ENCODE data around the gene SPOCK2. TPM values are rescaled to one million over a fixed set of nuclear protein-coding genes. Genes with fewer than 3 reads are reported as not detected.
"Not testable (repeated sequence)": the region's sequence is repeated elsewhere in the genome, so short reads cannot be mapped to it uniquely, and the experiment has no call there.

Gene SPOCK2
- polyA plus RNA-seq, 3 donors from 2014 or later = 58.8 to 86.0 (median 69.0) TPM

GRCh38 chr10:72041491-72041890 lies 46.9 kb downstream of the SPOCK2 start:
- Mint-ChIP-seq H3K27me3 (ENCODE audit: low read depth in 3 of 3) (peaks cover 0 to 3% (median 2%) of the 10 kb centered on the region in 3 donors), H3K36me3 (no peaks in the 10 kb centered on the region), H3K9me3 (no peaks in the 10 kb centered on the region), H3K27ac (no peak overlapping the region), H3K4me1 (no peaks in the 10 kb centered on the region), H3K4me3 (no peak overlapping the region)
- DNase-seq = no peak

GRCh38 chr10:72039377-72039776 lies 49.0 kb downstream of the SPOCK2 start:
- Mint-ChIP-seq H3K27me3 (ENCODE audit: low read depth in 3 of 3) (peaks cover 0 to 2% (median 2%) of the 10 kb centered on the region in 3 donors), H3K36me3 (no peaks in the 10 kb centered on the region), H3K9me3 (no peaks in the 10 kb centered on the region), H3K4me1 (no peaks in the 10 kb centered on the region), H3K27ac (no peak overlapping the region), H3K4me3 (no peak overlapping the region)
- DNase-seq = no peak

DNA sequence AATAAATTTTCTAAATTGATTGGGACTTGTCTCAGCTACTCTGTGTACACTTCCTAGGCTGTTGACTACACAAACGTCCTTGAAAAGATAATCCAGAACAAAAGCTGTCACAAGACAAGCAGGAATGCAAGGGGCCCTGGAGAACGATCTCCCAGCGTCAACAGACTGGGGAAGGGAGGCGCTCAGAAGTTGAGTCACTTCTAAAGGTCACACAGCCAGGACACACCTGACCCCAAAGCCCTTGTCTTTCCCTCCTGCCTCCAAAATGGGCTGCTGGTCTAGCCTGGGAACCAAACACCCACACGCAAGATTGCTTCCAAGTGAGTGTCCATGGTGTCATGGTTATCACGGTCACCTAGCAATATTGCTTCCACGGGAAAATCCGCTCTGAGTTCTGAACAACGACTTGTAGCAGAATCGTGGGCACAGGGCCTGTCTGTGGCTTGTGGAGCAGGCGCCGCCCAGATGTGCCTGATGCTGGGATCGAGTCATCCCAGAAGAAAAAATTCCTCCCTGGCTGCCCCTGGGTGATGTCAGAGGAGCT lies 49.8 kb downstream of the SPOCK2 start:
- DNase-seq = no peak
- Mint-ChIP-seq H3K4me1 (no peaks in the 10 kb centered on the region), H3K27me3 (ENCODE audit: low read depth in 3 of 3) (peaks cover 0 to 2% (median 2%) of the 10 kb centered on the region in 3 donors), H3K9me3 (no peaks in the 10 kb centered on the region), H3K36me3 (no peaks in the 10 kb centered on the region), H3K4me3 (no peak overlapping the region), H3K27ac (no peak overlapping the region)

DNA sequence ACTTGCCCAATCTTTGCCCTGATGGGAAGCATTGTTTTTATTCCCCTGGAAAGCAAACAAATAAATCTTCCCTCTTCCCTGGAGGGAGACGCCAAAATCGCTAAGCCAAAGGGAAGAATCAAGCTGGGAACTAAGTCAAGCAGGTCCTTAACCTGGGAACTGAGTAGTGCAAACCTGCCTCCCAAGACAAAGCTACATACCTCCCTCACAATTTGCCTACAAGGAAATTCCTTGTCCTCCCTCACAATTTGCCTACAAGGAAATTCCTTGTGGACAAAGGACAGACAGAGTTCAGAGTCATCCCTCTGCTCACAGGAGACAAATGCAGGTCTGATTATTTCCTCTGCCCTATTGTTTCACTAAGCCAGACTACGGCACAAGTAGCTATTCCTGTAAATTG lies 50.5 kb downstream of the SPOCK2 start:
- Mint-ChIP-seq H3K27ac (no peak overlapping the region), H3K27me3 (ENCODE audit: low read depth in 3 of 3) (peaks cover 0 to 2% (median 2%) of the 10 kb centered on the region in 3 donors), H3K36me3 (no peaks in the 10 kb centered on the region), H3K4me3 (no peak overlapping the region), H3K4me1 (no peaks in the 10 kb centered on the region), H3K9me3 (no peaks in the 10 kb centered on the region)
- no peak for DNase-seq

DNA sequence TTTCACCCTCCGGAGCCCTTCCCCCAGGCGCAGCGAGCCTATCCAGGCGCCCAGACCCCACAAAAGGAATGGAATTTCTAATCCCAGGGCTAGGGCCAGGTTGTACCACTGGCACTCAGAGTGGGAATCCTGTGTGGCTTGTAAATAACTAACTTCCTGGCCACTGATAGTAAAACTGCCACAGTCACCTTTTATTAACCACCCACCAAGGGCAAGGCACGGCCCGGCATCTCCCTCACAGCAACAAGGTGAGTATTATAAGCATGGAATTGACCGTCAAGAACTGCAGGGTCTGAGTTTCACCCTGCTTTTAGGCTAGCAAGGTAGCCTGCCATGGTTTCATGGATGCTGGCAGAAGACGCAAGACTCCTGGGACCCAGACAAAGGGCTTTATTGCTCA lies 51.1 kb downstream of the SPOCK2 start:
- Mint-ChIP-seq H3K4me1 (no peaks in the 10 kb centered on the region), H3K36me3 (no peaks in the 10 kb centered on the region), H3K9me3 (no peaks in the 10 kb centered on the region), H3K27me3 (ENCODE audit: low read depth in 3 of 3) (peaks cover 0 to 2% (median under 1%) of the 10 kb centered on the region in 3 donors), H3K27ac (no peak overlapping the region), H3K4me3 (no peak overlapping the region)
- no peak for DNase-seq

- DNase-seq = no peak
- H3K27me3 Mint-ChIP-seq (ENCODE audit: low read depth in 3 of 3) = peaks cover 2 to 5% (median 2%) of the 10 kb centered on the region in 3 donors
These were observed 53.0 kb downstream of the SPOCK2 start for GRCh38 chr10:72035252-72035887.

DNA sequence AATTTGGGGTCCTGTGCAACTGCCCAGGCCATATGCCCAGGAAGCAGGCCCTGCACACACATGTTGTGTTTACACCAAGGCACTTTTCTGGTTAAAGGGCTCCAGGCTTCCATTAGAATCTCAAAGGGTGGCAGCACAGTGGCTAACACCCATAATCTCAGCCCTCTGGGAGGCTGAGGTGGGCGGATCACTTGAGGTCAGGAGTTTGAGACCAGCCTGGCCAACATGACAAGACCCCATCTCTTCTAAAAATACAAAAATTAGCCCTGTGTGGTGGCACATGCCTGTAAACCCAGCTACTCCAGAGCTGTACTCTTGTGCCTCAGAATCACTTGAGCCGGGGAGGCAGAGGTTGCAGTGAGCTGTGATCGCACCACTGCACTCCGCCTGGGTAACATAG lies 53.6 kb downstream of the SPOCK2 start:
- Mint-ChIP-seq H3K36me3 (no peaks in the 10 kb centered on the region), H3K27me3 (ENCODE audit: low read depth in 3 of 3) (peaks cover 2 to 5% (median 3%) of the 10 kb centered on the region in 3 donors), H3K4me3 (no peak overlapping the region), H3K4me1 (no peaks in the 10 kb centered on the region), H3K9me3 (no peaks in the 10 kb centered on the region), H3K27ac (no peak overlapping the region)
- no peak for DNase-seq

More at GRCh38 chr10:72035252-72035887, 53.0 kb downstream of the SPOCK2 start:
- no peaks in the 10 kb centered on the region for H3K36me3 Mint-ChIP-seq
- H3K9me3 Mint-ChIP-seq = no peaks in the 10 kb centered on the region
- no peaks in the 10 kb centered on the region for H3K4me1 Mint-ChIP-seq
- H3K27ac Mint-ChIP-seq = no peak overlapping the region
- no peak overlapping the region for H3K4me3 Mint-ChIP-seq

GRCh38 chr10:72034040-72034499 lies 54.3 kb downstream of the SPOCK2 start:
- no peaks in the 10 kb centered on the region for H3K4me1 Mint-ChIP-seq
- no peak overlapping the region for H3K27ac Mint-ChIP-seq
- H3K4me3 Mint-ChIP-seq = no peak overlapping the region
- no peaks in the 10 kb centered on the region for H3K36me3 Mint-ChIP-seq
- no peak for DNase-seq
- peaks cover 2 to 5% (median 3%) of the 10 kb centered on the region in 3 donors for H3K27me3 Mint-ChIP-seq (ENCODE audit: low read depth in 3 of 3)
- no peaks in the 10 kb centered on the region for H3K9me3 Mint-ChIP-seq

GRCh38 chr10:72032409-72033162 lies 55.8 kb downstream of the SPOCK2 start:
- not testable (repeated sequence) for H3K9me3 Mint-ChIP-seq; H3K27me3 Mint-ChIP-seq (ENCODE audit: low read depth in 3 of 3); H3K4me1 Mint-ChIP-seq; DNase-seq; H3K27ac Mint-ChIP-seq; H3K4me3 Mint-ChIP-seq; H3K36me3 Mint-ChIP-seq

DNA sequence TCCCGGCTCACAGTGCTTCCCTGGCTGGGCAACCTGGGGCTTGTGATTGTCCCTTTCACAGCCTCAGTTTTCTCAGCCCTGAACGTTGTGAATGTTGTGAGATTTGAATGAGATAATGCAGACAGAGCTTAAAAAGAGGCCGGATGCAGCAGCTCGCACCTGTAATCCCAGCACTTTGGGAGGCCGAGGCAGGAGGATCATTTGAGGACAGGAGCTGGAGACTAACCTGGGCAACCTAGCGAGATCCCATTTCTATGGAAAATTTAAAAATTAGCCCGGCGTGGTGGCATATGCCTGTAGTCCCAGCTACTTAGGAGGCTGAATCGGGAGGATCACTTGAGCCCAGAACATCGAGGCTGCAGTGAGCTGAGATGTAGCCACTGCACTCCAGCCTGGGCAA lies 56.6 kb downstream of the SPOCK2 start:
- Mint-ChIP-seq H3K4me3 (no peak overlapping the region), H3K9me3 (no peaks in the 10 kb centered on the region), H3K4me1 (no peaks in the 10 kb centered on the region), H3K27ac (no peak overlapping the region), H3K36me3 (no peaks in the 10 kb centered on the region), H3K27me3 (ENCODE audit: low read depth in 3 of 3) (peaks cover 0 to 5% (median 5%) of the 10 kb centered on the region in 3 donors)
- no peak for DNase-seq

DNA sequence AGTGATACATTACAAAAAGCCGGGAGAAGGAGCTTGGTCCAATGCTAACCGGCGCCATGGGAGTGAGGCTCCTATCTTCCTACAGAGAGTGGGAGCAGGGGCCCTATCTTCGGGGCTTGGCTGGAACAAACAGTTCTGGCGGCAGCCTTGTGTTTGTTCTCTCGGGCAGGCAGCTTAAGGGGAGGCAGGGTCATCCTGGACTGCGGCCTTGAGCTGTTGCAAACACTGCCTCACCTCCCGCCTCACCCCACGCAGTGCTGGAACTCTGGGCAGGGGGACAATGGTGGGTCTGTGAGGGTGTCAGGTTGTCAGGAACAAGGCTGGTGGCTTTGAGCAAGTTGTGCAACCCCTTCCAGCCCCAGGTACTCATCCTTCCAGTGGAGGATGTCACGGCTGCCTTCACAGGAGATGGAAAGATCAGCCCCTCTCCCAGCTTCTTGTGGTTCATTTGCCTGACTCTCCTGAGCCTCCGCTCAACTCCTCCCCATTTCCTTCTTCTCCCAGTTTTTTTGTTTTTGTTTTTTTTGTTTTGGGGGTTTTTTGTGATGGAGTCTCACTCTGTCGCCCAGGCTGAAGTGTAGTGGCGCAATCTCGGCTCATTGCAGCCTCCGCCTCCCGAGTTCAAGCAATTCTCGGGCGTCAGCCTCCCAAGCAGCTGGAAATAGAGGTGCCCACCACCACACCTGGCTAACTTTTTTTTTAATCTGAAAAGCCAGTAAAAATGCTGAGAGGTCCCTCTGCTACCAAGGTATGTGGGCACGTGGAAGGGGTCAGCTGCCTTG lies 57.4 kb downstream of the SPOCK2 start:
- H3K27ac Mint-ChIP-seq = no peak overlapping the region
- no peak overlapping the region for H3K4me3 Mint-ChIP-seq
- no peaks in the 10 kb centered on the region for H3K9me3 Mint-ChIP-seq
- H3K36me3 Mint-ChIP-seq = no peaks in the 10 kb centered on the region
- H3K27me3 Mint-ChIP-seq (ENCODE audit: low read depth in 3 of 3) = peaks cover 0 to 5% (median 5%) of the 10 kb centered on the region in 3 donors
- DNase-seq = no peak
- no peaks in the 10 kb centered on the region for H3K4me1 Mint-ChIP-seq

- Mint-ChIP-seq H3K4me3 (no peak overlapping the region), H3K27me3 (ENCODE audit: low read depth in 3 of 3) (peaks cover 0 to 7% (median 5%) of the 10 kb centered on the region in 3 donors), H3K36me3 (no peaks in the 10 kb centered on the region), H3K9me3 (no peaks in the 10 kb centered on the region), H3K4me1 (no peaks in the 10 kb centered on the region), H3K27ac (no peak overlapping the region)
- no peak for DNase-seq
These were observed 58.9 kb downstream of the SPOCK2 start for GRCh38 chr10:72029414-72029813.

- no peaks in the 10 kb centered on the region for H3K9me3 Mint-ChIP-seq
- H3K27ac Mint-ChIP-seq = no peak overlapping the region
These were observed 60.9 kb downstream of the SPOCK2 start for GRCh38 chr10:72027498-72027897.

More at GRCh38 chr10:72027498-72027897, 60.9 kb downstream of the SPOCK2 start:
- Mint-ChIP-seq H3K27me3 (ENCODE audit: low read depth in 3 of 3) (peaks cover 0 to 9% (median 5%) of the 10 kb centered on the region in 3 donors), H3K36me3 (no peaks in the 10 kb centered on the region), H3K4me3 (no peak overlapping the region), H3K4me1 (no peaks in the 10 kb centered on the region)
- DNase-seq = no peak

All from immature natural killer cell (primary cell).